Upper lobe of right lung (tissue), 1 donor: ENCODE data around the gene ROMO1. TPM values are rescaled to one million over a fixed set of nuclear protein-coding genes. Genes with fewer than 3 reads are reported as not detected.

Source experiments
- ATAC-seq: fragments of 200-7000 bp; cut with Tn5 transposase; one replicate; pipeline ENCODE4 v1.9.1; 2020; ENCODE audit warnings: mild to moderate bottlenecking, moderate library complexity
- DNase-seq: peaks from one replicate; pipeline ENCODE4 v3.0.0-alpha.2; 2020
- H3K27ac ChIP-seq: fragments of 200-600 bp; one replicate; pipeline ENCODE4 v1.8.0; 2022
- H3K27me3 ChIP-seq: fragments of 200-600 bp; one replicate; pipeline ENCODE4 v1.8.0; 2022; ENCODE audit warnings: mild to moderate bottlenecking
- H3K36me3 ChIP-seq: fragments of 200-600 bp; one replicate; pipeline ENCODE4 v1.8.0; 2022
- H3K4me1 ChIP-seq: fragments of 200-600 bp; one replicate; pipeline ENCODE4 v1.8.0; 2022
- H3K4me3 ChIP-seq: fragments of 200-600 bp; one replicate; pipeline ENCODE4 v1.8.0; 2022; ENCODE audit warnings: mild to moderate bottlenecking
- H3K9me3 ChIP-seq: fragments of 200-600 bp; one replicate; pipeline ENCODE4 v1.8.0; 2022
- intact Hi-C: fragments of 100-400 bp; cut with DNase I; formaldehyde crosslinking; loops from one replicate; pipeline ENCODE4 v1.11.0; 2022
- long read RNA-seq: library from polyadenylated mRNA; unstranded; transcript quantifications from one replicate; pipeline ENCODE4 v2.0.0, GENCODE V29; 2021
- total RNA-seq: library from RNA; stranded (reverse); fragmentation: NEBNext Ultra II Directional; extraction: Animal tissue kit (Norgen Biotek cat#: 25700); gene quantifications from one replicate; pipeline ENCODE4 v1.2.1, GENCODE V29; 2021
- TF ChIP-seq, protein P1 (sequence below): fragments of 200-600 bp; IDR thresholded peaks from one replicate; pipeline ENCODE4 v1.8.0; 2022; ENCODE audit warnings: antibody characterized with exemption
- donor health status: DM: no; HTN: yes; CAD: no; lungs with severe emphysema.

The ROMO1 gene
- total RNA-seq: 77.9 TPM
- long read RNA-seq, transcript ROMO1-203 (3 exons, 422 nt): major isoform, 13 of 21 reads
- long read RNA-seq, transcript ROMO1-204 (3 exons, 498 nt): minor isoform, 5 of 21 reads
- long read RNA-seq, partial matches to known transcripts: 1 of 21 reads
- long read RNA-seq, other reads (novel, unspliced or antisense): 0 of 21 reads

- Histone ChIP-seq H3K9me3 (no peaks in the 10 kb centered on the region), H3K4me3 (peak within 1 kb of the TSS; percentile 69), H3K27ac (peak within 1 kb of the TSS; percentile 87), H3K27me3 (no peaks in the 10 kb centered on the region), H3K36me3 (peaks cover 53% of the 10 kb centered on the region), H3K4me1 (peaks cover 17% of the 10 kb centered on the region)
- intact Hi-C loops: no loop called here
- DNase-seq (peak; percentile 93), ATAC-seq (peak; percentile 97)
- TF ChIP-seq, protein P1, sequence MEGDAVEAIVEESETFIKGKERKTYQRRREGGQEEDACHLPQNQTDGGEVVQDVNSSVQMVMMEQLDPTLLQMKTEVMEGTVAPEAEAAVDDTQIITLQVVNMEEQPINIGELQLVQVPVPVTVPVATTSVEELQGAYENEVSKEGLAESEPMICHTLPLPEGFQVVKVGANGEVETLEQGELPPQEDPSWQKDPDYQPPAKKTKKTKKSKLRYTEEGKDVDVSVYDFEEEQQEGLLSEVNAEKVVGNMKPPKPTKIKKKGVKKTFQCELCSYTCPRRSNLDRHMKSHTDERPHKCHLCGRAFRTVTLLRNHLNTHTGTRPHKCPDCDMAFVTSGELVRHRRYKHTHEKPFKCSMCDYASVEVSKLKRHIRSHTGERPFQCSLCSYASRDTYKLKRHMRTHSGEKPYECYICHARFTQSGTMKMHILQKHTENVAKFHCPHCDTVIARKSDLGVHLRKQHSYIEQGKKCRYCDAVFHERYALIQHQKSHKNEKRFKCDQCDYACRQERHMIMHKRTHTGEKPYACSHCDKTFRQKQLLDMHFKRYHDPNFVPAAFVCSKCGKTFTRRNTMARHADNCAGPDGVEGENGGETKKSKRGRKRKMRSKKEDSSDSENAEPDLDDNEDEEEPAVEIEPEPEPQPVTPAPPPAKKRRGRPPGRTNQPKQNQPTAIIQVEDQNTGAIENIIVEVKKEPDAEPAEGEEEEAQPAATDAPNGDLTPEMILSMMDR: peak; percentile 31
Measured at GRCh38 chr20:35699127-35699956, at the start of gene ROMO1, which contains the start of gene NFS1. Gene ROMO1, plus strand, starts transcription at chr20:35699405. Its CDS starts 228 bp downstream, at chr20:35699633. Gene NFS1, minus strand, starts transcription at chr20:35699352. Its CDS starts 64 bp downstream, at chr20:35699288.

DNA sequence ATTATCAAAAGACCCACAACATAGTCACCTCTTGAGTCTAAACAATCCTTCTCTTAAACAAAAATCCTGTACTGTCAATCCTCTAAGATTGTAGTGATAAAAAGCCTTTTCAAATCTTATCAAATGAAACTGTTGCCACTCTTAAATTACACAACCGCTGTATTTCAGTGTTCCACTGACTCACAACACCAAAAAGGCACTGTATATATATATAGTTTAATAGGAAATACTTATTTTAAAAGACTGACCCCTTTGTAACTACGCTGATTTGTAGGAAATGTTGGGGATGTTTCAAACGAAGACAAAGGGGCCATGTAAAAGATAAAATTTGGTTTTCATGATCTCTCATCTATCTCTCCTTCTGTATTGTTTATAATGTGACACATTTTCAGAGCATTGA lies 48.6 kb upstream of the ROMO1 start:
- Histone ChIP-seq H3K9me3 (no peaks in the 10 kb centered on the region), H3K4me1 (peaks cover 11% of the 10 kb centered on the region), H3K27me3 (no peaks in the 10 kb centered on the region), H3K4me3 (no peak overlapping the region), H3K27ac (no peak overlapping the region), H3K36me3 (peaks cover 40% of the 10 kb centered on the region)
- TF ChIP-seq, protein P1: no peak
- ATAC-seq: no peak
- intact Hi-C loops: no loop called here
- no peak for DNase-seq

- DNase-seq (no peak), ATAC-seq (no peak)
- no peaks in the 10 kb centered on the region for H3K27me3 ChIP-seq
- peaks cover 41% of the 10 kb centered on the region for H3K36me3 ChIP-seq
- no peak overlapping the region for H3K27ac ChIP-seq
- H3K9me3 ChIP-seq: no peaks in the 10 kb centered on the region
- H3K4me1 ChIP-seq: peaks cover 24% of the 10 kb centered on the region
- no peak overlapping the region for H3K4me3 ChIP-seq
- TF ChIP-seq, protein P1: no peak
- intact Hi-C loops: no loop called here
Measured at GRCh38 chr20:35651958-35652357, 47.2 kb upstream of the ROMO1 start.

GRCh38 chr20:35652641-35653429 lies 46.4 kb upstream of the ROMO1 start:
- intact Hi-C loops: no loop called here
- DNase-seq (no peak), ATAC-seq (peak; percentile 19)
- Histone ChIP-seq H3K36me3 (peaks cover 41% of the 10 kb centered on the region), H3K4me1 (peaks cover 31% of the 10 kb centered on the region), H3K9me3 (no peaks in the 10 kb centered on the region), H3K27ac (no peak overlapping the region), H3K4me3 (no peak overlapping the region), H3K27me3 (no peaks in the 10 kb centered on the region)
- TF ChIP-seq, protein P1: no peak

GRCh38 chr20:35653430-35653734 lies 45.8 kb upstream of the ROMO1 start:
- Histone ChIP-seq H3K36me3 (peaks cover 41% of the 10 kb centered on the region), H3K27me3 (no peaks in the 10 kb centered on the region), H3K4me1 (peaks cover 34% of the 10 kb centered on the region), H3K4me3 (no peak overlapping the region), H3K27ac (no peak overlapping the region), H3K9me3 (no peaks in the 10 kb centered on the region)
- ATAC-seq (no peak), DNase-seq (no peak)
- intact Hi-C loops: no loop called here
- TF ChIP-seq, protein P1: no peak
